D721Med (cell line): ENCODE data around the gene LCTL.

Experiments
- DNase-seq: peaks from one replicate; pipeline ENCODE4 v3.0.0; 2011; ENCODE audit warnings: low spot score; ENCODE audit not compliant: insufficient read length
- FAIRE-seq: peaks from 2 replicates; lab custom pipeline; 2011; peaks lifted over from hg19 to GRCh38; lab: Jason Lieb, UNC
- TF ChIP-seq, protein P1 (sequence below): IDR thresholded peaks from 2 replicates; pipeline ENCODE4 v1.5.1; 2012; ENCODE audit warnings: mild to moderate bottlenecking, control low read depth; ENCODE audit not compliant: insufficient read depth; ENCODE audit errors: missing control alignments

The LCTL gene

DNA sequence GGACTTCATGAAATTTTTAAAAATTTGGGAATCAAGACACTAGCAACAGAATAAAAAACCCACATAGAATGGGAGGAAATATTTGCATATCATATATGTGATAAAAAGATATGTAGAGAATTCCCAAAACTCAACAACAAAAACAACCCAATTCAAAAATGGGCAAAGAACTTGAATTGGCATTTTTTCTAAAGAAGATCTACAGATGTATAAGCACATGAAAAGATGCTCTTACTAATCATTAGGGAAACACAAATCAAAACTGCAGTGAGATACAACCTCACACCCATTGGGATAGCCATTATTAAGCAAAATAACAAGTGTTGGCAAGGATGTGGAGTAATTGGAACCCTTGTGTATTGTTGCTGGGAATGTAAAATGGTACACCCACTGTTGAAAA lies 10.1 kb downstream of the LCTL start:
- no peak for FAIRE-seq
- TF ChIP-seq, protein P1, sequence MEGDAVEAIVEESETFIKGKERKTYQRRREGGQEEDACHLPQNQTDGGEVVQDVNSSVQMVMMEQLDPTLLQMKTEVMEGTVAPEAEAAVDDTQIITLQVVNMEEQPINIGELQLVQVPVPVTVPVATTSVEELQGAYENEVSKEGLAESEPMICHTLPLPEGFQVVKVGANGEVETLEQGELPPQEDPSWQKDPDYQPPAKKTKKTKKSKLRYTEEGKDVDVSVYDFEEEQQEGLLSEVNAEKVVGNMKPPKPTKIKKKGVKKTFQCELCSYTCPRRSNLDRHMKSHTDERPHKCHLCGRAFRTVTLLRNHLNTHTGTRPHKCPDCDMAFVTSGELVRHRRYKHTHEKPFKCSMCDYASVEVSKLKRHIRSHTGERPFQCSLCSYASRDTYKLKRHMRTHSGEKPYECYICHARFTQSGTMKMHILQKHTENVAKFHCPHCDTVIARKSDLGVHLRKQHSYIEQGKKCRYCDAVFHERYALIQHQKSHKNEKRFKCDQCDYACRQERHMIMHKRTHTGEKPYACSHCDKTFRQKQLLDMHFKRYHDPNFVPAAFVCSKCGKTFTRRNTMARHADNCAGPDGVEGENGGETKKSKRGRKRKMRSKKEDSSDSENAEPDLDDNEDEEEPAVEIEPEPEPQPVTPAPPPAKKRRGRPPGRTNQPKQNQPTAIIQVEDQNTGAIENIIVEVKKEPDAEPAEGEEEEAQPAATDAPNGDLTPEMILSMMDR, result no peak
- no peak for DNase-seq

DNA sequence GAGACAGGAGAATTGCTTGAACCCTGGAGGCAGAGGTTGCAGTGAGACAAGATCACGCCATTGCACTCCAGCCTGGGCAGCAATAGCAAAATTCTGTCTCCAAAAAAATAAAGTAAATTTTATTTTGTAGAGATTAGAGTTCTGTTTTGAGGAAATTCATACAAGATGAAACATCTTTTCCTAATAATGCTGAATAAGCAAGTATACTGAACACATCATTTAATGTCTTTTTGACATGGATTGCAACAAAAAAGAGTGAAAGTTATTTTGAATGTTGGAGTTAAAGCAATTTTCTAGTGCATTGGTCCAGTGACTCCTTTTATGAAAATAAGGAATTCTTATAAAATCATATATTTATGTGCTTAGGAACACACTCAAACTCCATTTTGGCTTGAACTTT lies 20.5 kb downstream of the LCTL start:
- DNase-seq (no peak), FAIRE-seq (no peak)
- TF ChIP-seq, protein P1, result no peak

GRCh38 chr15:66542896-66543295 lies 22.9 kb downstream of the LCTL start:
- DNase-seq, result no peak
- FAIRE-seq, result no peak
- TF ChIP-seq, protein P1, result no peak

GRCh38 chr15:66535056-66535455 lies 30.7 kb downstream of the LCTL start:
- FAIRE-seq, result no peak
- TF ChIP-seq, protein P1, result no peak
- no peak for DNase-seq

DNA sequence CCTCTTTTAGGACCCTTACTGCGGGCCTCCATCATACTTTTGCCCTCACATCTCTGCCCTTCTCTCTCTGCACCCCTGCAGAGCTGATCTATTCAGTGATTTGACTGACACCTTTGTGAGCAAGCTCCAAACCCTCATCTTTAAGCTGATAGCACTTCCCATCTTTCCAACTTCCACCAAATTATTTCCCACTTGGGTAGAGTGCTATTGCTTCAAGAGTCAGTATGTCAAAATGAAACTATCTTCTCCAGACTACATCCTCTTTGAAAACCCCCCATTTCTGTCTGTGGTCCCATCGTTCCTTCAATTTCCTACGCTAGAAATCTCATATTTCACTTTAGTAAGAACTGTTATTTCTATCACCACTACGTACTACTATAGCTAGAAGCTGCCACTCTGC lies 41.0 kb downstream of the LCTL start:
- TF ChIP-seq, protein P1, result no peak
- DNase-seq (no peak), FAIRE-seq (no peak)

DNA sequence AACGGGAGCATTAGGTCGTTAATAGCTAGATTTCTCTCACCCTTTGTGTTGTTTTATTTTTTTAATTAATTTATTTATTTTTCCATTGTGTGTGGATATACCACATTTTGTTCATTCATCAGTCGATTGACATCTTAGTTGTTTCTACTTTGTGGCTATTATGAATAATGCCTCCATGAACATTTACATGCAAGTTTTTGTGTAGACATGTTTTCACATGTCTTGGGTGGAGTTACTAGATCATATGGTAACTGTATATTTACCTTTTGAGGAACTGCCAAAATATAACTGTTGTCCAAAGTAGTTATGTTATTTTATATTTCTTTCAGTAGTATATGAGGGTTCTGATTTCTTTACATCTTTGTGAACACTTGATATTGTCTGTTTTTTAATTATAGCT lies 41.9 kb downstream of the LCTL start:
- TF ChIP-seq, protein P1, result no peak
- no peak for FAIRE-seq
- no peak for DNase-seq

GRCh38 chr15:66515901-66516322 lies 49.9 kb downstream of the LCTL start:
- DNase-seq (no peak), FAIRE-seq (no peak)
- TF ChIP-seq, protein P1, result no peak
